ENCODE results near the gene GK2. TPM values are rescaled to one million over a fixed set of nuclear protein-coding genes. Genes with fewer than 3 reads are reported as not detected.

Gene GK2
- not detected for total RNA-seq

DNA sequence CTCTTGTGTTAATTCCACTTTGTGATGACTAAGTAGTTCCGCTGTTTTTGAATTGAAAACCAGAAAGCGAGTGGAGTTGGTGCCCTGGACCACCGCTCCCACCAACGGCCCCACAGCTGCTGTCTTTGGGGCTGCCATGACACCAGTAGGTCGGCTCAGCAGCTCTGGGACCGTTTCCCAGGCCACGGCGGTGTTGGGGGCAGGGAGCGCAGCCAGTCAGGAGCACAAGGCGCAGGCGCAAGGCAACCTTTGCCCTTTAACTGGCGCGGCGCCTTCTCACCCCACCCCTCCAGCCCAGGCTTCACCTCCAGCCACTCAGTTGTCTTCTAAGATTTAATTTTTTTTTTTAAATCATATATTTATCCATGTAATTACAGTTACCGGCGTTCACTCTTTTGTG is at the start of gene GK2:
Gene GK2 (minus strand): TSS at position 166 of the 400 bp plus-strand sequence. CDS start 28 bp downstream, at position 138.
- DNase-seq: no peak
- Mint-ChIP-seq H3K36me3 (ENCODE audit: insufficient read depth) (no peaks in the 10 kb centered on the region), H3K4me3 (no peak within 1 kb of the TSS), H3K27me3 (ENCODE audit: low read depth) (peaks cover 1% of the 10 kb centered on the region), H3K4me1 (ENCODE audit: low read depth) (no peaks in the 10 kb centered on the region), H3K9me3 (no peaks in the 10 kb centered on the region)
- no peak for ATAC-seq

DNA sequence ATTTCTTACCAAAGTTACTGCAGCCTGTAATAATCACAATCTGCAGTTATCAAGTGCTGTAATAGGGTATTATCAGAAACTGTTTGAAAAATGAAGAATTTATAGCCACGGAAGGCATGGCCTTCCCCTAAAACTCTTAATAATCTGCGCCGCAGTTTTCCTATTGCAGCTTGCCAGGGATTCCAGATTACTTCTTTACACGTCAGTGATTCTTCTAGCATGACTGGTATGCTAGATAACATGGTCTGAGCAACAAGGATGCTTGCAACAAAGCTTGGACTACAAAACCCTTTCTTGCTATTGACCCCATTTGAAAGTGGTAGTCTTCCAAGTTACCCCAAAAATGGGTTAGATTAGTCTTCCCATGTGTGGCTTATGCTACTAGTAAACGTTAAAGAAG is 47.2 kb upstream of the GK2 start:
- H3K36me3 Mint-ChIP-seq (ENCODE audit: insufficient read depth): no peaks in the 10 kb centered on the region
- H3K27me3 Mint-ChIP-seq (ENCODE audit: low read depth): no peaks in the 10 kb centered on the region
- no peak for DNase-seq
- H3K4me1 Mint-ChIP-seq (ENCODE audit: low read depth): no peaks in the 10 kb centered on the region
- H3K4me3 Mint-ChIP-seq: no peak overlapping the region
- ATAC-seq: no peak
- H3K9me3 Mint-ChIP-seq: no peaks in the 10 kb centered on the region

DNA sequence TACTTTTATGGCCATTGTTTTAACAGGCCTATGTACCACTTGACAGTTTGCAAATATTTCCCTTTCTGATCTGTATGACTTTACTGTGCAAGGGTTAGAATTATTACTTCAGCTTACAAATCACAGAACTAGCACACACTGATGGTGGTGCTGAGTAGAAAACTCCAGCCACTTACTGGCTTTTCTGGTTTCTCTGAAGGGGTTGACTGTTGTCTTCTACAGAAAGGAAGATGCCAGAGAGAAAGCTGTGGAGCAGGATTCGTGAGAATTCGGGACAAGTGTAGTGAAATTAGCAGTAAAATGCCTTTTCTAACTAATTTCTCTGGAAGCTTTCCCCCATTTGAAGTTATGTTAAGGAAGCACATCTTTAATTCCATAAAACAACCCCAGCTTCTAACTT is 46.6 kb upstream of the GK2 start:
- no peaks in the 10 kb centered on the region for H3K4me1 Mint-ChIP-seq (ENCODE audit: low read depth)
- no peaks in the 10 kb centered on the region for H3K9me3 Mint-ChIP-seq
- no peaks in the 10 kb centered on the region for H3K36me3 Mint-ChIP-seq (ENCODE audit: insufficient read depth)
- H3K4me3 Mint-ChIP-seq: no peak overlapping the region
- ATAC-seq (no peak), DNase-seq (no peak)
- H3K27me3 Mint-ChIP-seq (ENCODE audit: low read depth): no peaks in the 10 kb centered on the region

DNA sequence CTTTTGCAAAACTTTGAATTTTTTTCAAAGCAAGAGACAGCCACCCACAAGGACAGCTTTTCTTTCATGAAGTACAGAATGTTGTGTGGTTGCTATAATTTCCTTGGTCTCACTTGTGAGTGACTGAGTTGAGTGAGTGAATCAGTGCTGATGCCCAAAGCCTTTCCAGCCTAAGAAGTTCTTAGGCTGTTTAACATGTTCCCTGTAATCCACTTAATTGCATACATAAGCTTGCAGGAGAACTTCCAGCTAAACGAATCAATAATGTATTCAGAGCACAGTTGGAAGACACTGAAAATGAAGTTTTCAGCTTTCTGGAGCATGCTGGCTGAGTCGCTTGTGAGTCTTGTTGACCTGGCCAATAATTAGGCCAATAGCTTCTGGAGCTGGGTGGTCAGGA is 42.0 kb upstream of the GK2 start:
- Mint-ChIP-seq H3K4me3 (no peak overlapping the region), H3K4me1 (ENCODE audit: low read depth) (no peaks in the 10 kb centered on the region), H3K36me3 (ENCODE audit: insufficient read depth) (no peaks in the 10 kb centered on the region), H3K9me3 (no peaks in the 10 kb centered on the region), H3K27me3 (ENCODE audit: low read depth) (no peaks in the 10 kb centered on the region)
- no peak for ATAC-seq
- no peak for DNase-seq

DNA sequence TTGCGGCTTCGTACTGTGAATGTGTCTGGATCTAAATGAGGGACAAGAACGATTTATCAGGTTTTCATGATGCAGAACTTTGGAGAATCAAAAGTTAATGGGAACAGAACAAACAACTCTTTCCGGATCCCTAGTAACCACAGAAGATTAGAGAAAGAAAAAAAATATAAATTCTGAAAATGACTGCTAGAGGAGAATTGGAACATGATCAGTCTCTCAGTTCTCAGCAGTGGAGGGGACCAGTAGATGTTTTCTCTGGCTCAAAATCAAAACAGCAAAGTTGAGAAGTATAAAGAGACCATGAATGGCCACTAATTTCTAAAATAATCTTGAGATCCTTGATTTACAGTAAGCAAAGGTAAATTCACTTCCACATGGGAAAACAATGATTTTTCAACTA is 38.1 kb upstream of the GK2 start:
- DNase-seq (no peak), ATAC-seq (no peak)
- no peaks in the 10 kb centered on the region for H3K9me3 Mint-ChIP-seq
- no peaks in the 10 kb centered on the region for H3K4me1 Mint-ChIP-seq (ENCODE audit: low read depth)
- H3K36me3 Mint-ChIP-seq (ENCODE audit: insufficient read depth): no peaks in the 10 kb centered on the region
- H3K4me3 Mint-ChIP-seq: no peak overlapping the region
- no peaks in the 10 kb centered on the region for H3K27me3 Mint-ChIP-seq (ENCODE audit: low read depth)

DNA sequence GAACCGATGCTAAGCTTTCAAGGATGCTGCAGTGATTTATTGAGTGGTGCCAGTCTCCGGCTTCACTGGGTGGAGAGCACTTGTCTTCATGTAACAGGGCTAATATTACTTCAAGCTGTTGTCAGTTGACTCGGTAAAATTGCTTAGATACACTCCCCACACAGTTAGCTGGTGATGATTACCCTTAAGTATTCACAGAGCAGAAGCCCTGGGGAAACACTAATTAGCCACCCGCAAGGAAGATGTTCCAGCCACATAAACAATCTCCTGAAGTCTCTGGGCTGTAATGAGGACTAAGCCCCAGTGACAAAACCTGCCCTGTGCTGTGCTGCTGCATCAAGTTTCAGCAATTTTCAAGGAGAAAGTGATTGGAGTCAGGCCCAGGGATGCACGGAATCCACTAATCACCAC is 37.3 kb upstream of the GK2 start:
- no peaks in the 10 kb centered on the region for H3K9me3 Mint-ChIP-seq

DNA sequence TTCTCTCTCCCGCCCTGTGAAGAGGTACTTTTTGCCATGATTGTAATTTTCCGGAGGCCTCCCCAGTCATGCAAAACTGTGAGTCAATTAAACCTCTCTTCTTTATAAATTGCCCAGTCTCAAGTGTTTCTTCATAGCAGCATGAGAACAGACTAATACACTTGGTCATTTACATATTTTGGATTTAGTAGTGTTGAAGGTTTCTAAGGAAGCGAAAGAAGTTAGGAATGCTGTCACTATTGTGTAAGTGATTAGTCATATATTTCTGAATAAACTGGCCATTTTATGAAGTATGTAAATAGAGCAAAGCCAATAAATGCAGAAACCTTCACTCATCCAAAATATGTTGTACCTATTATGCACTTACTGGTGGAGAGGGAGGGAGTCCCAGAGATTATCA is 34.4 kb upstream of the GK2 start:
- H3K4me1 Mint-ChIP-seq (ENCODE audit: low read depth): no peaks in the 10 kb centered on the region
- H3K36me3 Mint-ChIP-seq (ENCODE audit: insufficient read depth): no peaks in the 10 kb centered on the region
- no peaks in the 10 kb centered on the region for H3K27me3 Mint-ChIP-seq (ENCODE audit: low read depth)
- H3K9me3 Mint-ChIP-seq: peaks cover 9% of the 10 kb centered on the region
- DNase-seq: no peak
- H3K4me3 Mint-ChIP-seq: no peak overlapping the region
- ATAC-seq: no peak

More for the DNA sequence above, 37.3 kb upstream of the GK2 start:
- H3K36me3 Mint-ChIP-seq (ENCODE audit: insufficient read depth): no peaks in the 10 kb centered on the region
- no peaks in the 10 kb centered on the region for H3K27me3 Mint-ChIP-seq (ENCODE audit: low read depth)
- no peak for DNase-seq
- no peak overlapping the region for H3K4me3 Mint-ChIP-seq
- H3K4me1 Mint-ChIP-seq (ENCODE audit: low read depth): no peaks in the 10 kb centered on the region
- ATAC-seq: no peak

DNA sequence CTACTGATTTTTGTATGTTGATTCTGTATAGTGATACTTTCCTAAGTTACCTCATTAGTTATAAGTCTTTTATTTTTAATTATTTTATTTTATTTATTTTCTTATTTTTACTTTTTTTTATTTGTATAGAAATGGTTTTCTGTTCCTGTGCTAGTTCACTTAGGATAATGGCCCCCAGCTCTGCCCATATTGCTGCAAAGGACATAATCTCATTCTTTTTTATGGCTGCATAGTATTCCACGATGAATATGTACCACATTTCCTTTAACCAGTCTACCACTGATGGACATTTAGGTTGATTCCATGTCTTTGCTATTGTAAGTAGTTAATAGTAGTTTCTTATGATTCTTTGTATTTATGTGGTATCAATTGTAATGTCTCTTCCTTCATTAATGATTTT is 31.5 kb upstream of the GK2 start:
- H3K36me3 Mint-ChIP-seq (ENCODE audit: insufficient read depth): no peaks in the 10 kb centered on the region
- H3K4me3 Mint-ChIP-seq: no peak overlapping the region
- H3K9me3 Mint-ChIP-seq: peaks cover 9% of the 10 kb centered on the region
- no peak for ATAC-seq
- DNase-seq: no peak
- H3K4me1 Mint-ChIP-seq (ENCODE audit: low read depth): no peaks in the 10 kb centered on the region
- no peaks in the 10 kb centered on the region for H3K27me3 Mint-ChIP-seq (ENCODE audit: low read depth)

DNA sequence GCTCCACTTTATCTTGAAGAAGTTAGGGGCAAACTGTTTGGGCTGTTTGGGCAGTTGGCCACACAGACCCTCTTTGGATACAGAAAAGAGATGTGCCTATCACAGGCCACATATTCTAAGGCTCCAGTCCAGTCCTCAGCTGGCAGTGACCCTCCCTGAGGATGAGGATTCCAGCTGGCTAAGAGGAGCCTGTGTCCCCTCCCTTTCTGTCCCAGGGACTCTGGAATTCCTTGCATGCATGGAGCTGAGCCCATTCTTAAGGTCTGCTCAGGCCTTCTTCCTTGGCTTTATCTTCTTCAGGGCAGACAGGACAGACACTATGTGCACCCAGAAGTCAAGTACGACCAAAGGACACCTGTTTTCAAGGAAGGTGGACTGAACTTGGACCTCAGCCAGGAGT is 23.8 kb upstream of the GK2 start:
- Mint-ChIP-seq H3K4me1 (ENCODE audit: low read depth) (no peaks in the 10 kb centered on the region), H3K4me3 (no peak overlapping the region), H3K9me3 (no peaks in the 10 kb centered on the region), H3K36me3 (ENCODE audit: insufficient read depth) (no peaks in the 10 kb centered on the region), H3K27me3 (ENCODE audit: low read depth) (no peaks in the 10 kb centered on the region)
- ATAC-seq (no peak), DNase-seq (no peak)

DNA sequence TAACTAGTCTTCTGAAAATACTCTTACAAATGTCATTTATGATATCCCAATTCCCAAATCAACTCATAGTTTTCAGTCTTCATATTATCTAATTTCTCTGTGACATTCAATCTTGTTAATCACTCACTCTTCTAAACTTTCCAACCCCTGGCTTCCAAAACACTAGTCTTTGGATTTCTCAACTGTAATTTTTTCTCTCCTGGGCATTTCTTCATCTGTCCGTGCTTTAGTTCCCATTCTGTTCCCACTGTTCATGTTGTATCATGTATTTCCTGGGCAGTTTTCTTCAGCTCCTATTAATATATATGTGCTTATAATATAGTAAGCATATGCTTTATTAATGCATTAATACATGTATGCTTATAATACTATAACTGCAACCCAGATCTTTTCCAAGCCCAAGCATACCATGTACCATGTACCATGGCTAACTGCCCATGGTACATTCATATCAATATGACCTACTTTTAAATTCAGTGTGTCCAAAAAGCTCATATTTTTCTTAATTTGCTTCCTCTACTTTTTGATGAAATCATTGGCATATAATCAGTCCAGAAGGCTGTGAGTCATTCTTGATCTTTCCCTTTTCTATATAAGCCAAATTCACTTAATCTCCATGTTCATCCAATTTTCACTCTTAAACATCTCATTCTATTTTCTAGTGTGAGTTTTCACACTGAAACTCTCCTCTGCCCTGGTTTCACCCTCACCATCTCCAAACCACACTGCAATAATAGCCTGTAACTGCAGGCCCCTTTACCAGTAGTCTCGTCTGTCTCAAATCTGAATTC is 21.3 kb upstream of the GK2 start:
- DNase-seq: no peak
- no peaks in the 10 kb centered on the region for H3K27me3 Mint-ChIP-seq (ENCODE audit: low read depth)
- no peaks in the 10 kb centered on the region for H3K9me3 Mint-ChIP-seq
- ATAC-seq: no peak
- no peak overlapping the region for H3K4me3 Mint-ChIP-seq
- H3K36me3 Mint-ChIP-seq (ENCODE audit: insufficient read depth): no peaks in the 10 kb centered on the region
- no peaks in the 10 kb centered on the region for H3K4me1 Mint-ChIP-seq (ENCODE audit: low read depth)

DNA sequence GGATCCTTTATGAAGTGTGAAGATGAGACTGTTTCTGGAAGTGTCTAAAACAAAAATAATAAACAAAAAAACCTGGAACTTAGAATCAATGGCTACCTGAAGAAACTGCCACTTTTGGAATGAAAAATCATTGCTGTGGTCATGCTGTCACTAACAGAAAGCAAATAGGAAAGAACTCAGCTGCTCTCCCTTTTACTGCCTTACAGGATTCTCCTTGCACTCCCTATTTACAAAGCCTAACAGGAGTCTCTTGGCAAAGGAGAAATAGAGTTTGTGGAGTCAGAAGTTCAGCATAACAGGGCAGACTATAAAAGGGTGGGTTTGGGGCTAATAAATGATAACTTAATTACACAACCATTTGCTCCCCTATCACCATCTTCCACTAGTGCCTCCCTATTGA is 19.0 kb upstream of the GK2 start:
- H3K36me3 Mint-ChIP-seq (ENCODE audit: insufficient read depth): no peaks in the 10 kb centered on the region
- no peak overlapping the region for H3K4me3 Mint-ChIP-seq
- ATAC-seq (no peak), DNase-seq (no peak)
- H3K4me1 Mint-ChIP-seq (ENCODE audit: low read depth): no peaks in the 10 kb centered on the region
- H3K9me3 Mint-ChIP-seq: no peaks in the 10 kb centered on the region
- H3K27me3 Mint-ChIP-seq (ENCODE audit: low read depth): no peaks in the 10 kb centered on the region

DNA sequence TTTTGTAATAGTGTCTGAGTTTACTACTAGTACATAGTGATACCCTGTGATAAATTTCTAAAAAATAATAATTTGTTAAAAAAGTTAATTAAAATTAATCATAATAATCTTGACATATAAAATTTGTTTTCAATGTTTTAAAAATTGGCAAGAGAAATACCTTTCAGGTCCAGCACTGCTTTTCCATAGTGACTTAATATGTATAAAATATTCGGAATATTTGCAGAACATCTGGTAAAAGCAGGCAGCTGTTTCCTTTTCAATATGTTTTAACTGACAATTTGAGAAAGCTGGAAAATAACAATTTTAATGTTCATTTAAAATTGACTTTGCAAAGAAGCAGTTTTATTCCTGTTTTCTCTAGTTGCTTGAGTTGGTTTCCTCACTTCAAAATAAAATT is 17.6 kb upstream of the GK2 start:
- Mint-ChIP-seq H3K27me3 (ENCODE audit: low read depth) (no peaks in the 10 kb centered on the region), H3K4me1 (ENCODE audit: low read depth) (no peaks in the 10 kb centered on the region), H3K4me3 (no peak overlapping the region), H3K9me3 (peaks cover 8% of the 10 kb centered on the region), H3K36me3 (ENCODE audit: insufficient read depth) (no peaks in the 10 kb centered on the region)
- no peak for ATAC-seq
- no peak for DNase-seq

DNA sequence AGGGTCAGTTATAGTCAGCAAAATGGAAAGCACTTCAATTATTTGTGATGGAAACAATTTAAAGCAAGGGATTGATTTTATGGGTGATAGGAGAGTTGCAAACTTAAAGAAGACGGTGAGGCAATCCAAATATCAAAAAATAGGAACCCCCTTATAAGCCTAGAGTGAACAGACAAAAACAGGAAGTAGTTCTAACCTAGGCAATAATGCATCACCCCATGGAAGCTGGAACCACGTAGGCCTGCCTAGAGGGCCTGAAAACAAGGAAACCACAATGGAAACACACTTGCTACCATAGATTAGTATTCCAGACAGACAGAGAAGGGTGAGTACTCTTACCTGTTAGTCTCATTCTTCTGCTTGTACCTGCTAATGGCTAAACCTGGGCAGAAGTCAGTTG is 13.5 kb upstream of the GK2 start:
- Mint-ChIP-seq H3K4me1 (ENCODE audit: low read depth) (no peaks in the 10 kb centered on the region), H3K9me3 (peaks cover 9% of the 10 kb centered on the region), H3K36me3 (ENCODE audit: insufficient read depth) (no peaks in the 10 kb centered on the region), H3K27me3 (ENCODE audit: low read depth) (no peaks in the 10 kb centered on the region), H3K4me3 (no peak overlapping the region)
- DNase-seq (no peak), ATAC-seq (no peak)

DNA sequence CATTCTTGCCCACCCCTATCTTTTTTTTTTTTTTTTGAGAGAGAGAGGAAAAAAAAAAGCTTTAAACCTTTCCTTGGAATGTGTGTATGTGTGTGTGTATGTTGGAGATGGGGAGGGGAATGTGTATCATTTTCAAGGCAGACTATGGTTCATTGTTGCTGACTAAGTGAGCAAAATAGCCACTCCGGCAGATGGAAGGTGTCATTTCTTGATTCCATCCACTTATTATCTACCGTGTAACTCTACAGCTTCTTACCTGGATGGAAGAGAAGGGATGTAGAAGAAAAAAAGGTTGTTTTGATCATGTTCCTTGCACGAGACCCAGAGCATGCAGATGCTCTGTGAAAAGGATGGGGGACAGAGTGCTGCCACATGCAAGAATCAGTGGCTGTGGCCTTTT is 5.9 kb upstream of the GK2 start:
- ATAC-seq (no peak), DNase-seq (no peak)
- Mint-ChIP-seq H3K27me3 (ENCODE audit: low read depth) (no peaks in the 10 kb centered on the region), H3K9me3 (no peaks in the 10 kb centered on the region), H3K4me1 (ENCODE audit: low read depth) (no peaks in the 10 kb centered on the region), H3K4me3 (no peak overlapping the region), H3K36me3 (ENCODE audit: insufficient read depth) (no peaks in the 10 kb centered on the region)

DNA sequence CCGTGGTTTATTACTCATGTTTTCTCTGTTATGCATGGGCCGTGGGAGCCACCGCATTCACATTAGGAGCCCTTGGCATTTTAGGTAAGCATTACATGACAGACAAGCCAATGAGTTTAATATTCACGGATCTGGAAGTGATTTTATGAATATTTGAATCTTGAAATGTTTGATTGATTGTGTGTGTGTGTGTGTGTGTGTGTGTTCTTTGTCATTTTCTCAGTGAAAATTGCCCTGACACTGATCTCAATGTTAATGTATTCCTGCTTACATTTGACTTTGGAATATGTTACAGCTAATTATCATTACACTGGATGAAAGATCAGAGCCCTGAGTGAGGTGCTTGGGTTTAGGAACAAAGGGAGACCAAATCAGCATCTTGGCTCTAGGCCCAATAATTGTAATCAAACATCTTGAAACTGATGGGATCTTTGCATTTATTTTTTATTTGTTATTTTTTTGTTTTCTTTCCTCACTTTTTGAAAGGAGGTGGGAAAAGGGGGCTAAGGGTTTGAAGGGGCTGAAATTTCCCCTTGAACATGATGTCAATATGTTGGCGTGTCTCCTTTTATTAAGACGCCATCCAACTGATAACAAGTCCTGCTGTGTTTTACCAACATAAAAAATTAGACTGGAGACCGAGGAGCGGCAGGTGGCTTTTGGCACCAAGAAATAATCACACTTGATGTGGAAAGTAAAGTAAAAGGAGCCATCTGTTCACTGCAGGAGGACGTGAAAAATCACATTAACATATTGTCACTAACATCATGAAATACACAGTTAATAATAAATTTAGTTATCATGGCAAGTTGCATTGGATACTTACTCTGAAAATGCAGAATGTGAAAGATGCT is 5.2 kb upstream of the GK2 start:
- DNase-seq (no peak), ATAC-seq (no peak)
- Mint-ChIP-seq H3K9me3 (no peaks in the 10 kb centered on the region), H3K27me3 (ENCODE audit: low read depth) (no peaks in the 10 kb centered on the region), H3K36me3 (ENCODE audit: insufficient read depth) (no peaks in the 10 kb centered on the region), H3K4me3 (no peak overlapping the region), H3K4me1 (ENCODE audit: low read depth) (no peaks in the 10 kb centered on the region)
